GM10248 (cell line): Measurements from ENCODE around the gene ZNF497.

ENCODE experiments used
- CTCF ChIA-PET: fragments of 300-600 bp; sonication (Branson Sonifier 250); formaldehyde crosslinking; extraction: SDS; loops from one replicate; lab custom pipeline; 2021; ENCODE audit warnings: antibody characterized with exemption; lab: Yijun Ruan, JAX
- POLR2A ChIA-PET: fragments of 350-650 bp; sonication (Branson Sonifier 250); formaldehyde crosslinking; extraction: SDS; loops from one replicate; lab custom pipeline; 2020; ENCODE audit warnings: antibody characterized with exemption; lab: Yijun Ruan, JAX
- DNase-seq: peaks from one replicate; pipeline ENCODE4 v3.0.0; 2012; ENCODE audit errors: extremely low spot score
- TF ChIP-seq, protein P1 (sequence below): IDR thresholded peaks from 2 replicates; pipeline ENCODE4 v1.5.1; 2012; ENCODE audit warnings: mild to moderate bottlenecking, low read depth; ENCODE audit errors: extremely low read depth, missing control alignments, control extremely low read depth

The ZNF497 gene

GRCh38 chr19:58352760-58353671 lies 9.5 kb downstream of the ZNF497 start, which contains the start of gene A1BG:
A1BG (minus strand) TSS chr19:58353492; CDS start chr19:58353437, 55 bp downstream.
- no peak for DNase-seq
- ChIA-PET POLR2A (no interaction called here), CTCF (interaction anchor here (1.0 kb wide), 1 partner anchor 19 kb away, joined by 3 read pairs; no protein-coding TSS in a partner anchor)
- TF ChIP-seq, protein P1, sequence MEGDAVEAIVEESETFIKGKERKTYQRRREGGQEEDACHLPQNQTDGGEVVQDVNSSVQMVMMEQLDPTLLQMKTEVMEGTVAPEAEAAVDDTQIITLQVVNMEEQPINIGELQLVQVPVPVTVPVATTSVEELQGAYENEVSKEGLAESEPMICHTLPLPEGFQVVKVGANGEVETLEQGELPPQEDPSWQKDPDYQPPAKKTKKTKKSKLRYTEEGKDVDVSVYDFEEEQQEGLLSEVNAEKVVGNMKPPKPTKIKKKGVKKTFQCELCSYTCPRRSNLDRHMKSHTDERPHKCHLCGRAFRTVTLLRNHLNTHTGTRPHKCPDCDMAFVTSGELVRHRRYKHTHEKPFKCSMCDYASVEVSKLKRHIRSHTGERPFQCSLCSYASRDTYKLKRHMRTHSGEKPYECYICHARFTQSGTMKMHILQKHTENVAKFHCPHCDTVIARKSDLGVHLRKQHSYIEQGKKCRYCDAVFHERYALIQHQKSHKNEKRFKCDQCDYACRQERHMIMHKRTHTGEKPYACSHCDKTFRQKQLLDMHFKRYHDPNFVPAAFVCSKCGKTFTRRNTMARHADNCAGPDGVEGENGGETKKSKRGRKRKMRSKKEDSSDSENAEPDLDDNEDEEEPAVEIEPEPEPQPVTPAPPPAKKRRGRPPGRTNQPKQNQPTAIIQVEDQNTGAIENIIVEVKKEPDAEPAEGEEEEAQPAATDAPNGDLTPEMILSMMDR = no peak

DNA sequence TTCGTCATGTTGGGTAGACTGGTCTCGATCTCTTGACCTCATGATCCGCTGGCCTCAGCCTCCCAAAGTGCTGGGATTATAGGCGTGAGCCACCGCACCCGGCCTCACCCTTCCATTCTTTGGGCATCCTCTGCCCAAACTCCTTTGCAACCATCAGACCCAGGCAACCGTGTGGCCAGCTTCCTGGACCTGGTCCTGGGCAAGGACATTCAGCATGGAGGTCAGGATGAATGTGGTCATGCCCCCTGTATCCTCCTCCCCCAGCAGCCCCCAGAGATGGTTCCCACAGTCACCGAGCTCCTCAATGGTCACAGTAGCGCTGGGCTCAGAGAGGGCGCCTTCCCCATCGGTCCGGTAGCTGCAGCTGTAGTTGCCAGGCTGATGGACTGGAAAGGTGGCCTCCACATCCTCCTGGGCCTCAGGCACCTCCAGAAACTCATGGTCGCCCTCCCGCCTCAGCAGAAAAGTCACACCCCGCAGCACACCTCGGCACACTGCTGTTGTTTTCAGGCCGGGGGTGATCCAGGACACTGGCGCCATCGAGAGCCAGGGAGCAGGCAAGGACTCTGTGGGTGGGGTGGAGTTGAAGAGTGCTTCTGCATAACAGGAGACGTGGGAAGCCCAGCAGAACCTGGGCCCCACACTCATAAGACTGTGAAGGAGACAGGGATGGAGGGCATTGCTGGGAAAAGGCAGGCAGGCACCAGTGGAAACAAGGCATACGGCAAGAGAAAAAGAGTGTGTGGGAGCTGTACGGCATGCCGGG lies 10.4 kb downstream of the ZNF497 start:
- TF ChIP-seq, protein P1 = no peak
- ChIA-PET CTCF (interaction anchor here (1.0 kb wide), 1 partner anchor 20 kb away, joined by 3 read pairs; no protein-coding TSS in a partner anchor), POLR2A (interaction anchor here (0.5 to 0.8 kb wide), 2 partner anchors 10 to 12 kb away, joined by 4 to 9 read pairs; partner anchors contain the start of gene ZNF497)
- DNase-seq = no peak

GRCh38 chr19:58351558-58351878 lies 11.0 kb downstream of the ZNF497 start:
- DNase-seq = no peak
- TF ChIP-seq, protein P1 = no peak
- ChIA-PET CTCF (interaction anchor here (1.0 to 2.3 kb wide), 2 partner anchors 11 to 21 kb away, joined by 3 to 12 read pairs; partner anchors contain the start of gene ZNF497), POLR2A (interaction anchor here (0.5 to 0.8 kb wide), 2 partner anchors 11 kb away, joined by 4 to 9 read pairs; partner anchors contain the start of gene ZNF497)

DNA sequence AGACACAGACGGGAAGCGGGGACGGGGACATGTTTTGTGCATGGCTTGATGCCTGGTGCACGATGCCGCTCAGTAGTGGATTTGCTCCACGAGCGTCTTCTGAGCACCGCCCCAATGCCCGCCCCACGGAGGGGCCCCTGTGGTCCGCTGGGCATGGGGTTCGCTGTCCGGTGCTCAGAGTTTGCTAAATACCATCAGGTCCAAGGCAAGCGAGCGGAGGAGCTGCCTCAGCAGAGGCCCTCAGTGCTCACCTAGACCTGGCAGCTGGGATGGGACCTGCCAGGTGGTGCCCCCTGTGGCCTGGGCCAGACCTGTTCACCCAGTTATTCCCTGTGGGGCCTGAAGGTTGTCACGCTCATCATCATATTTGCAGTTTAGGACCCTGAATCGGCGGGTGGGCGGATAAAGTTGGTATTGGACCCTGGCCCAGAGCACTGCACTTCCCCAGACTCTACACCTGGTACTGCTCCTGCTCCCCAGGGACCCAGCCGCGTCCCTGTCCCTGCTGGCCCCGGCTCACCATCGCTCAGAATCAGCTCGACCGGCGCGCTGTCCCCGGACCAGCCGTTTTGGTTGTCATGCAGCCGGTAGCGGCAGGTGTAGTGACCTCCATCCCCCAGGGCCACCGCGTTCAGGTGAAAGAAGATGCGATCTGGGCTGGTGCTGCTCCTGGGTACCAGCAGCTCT lies 11.5 kb downstream of the ZNF497 start:
- ChIA-PET POLR2A (no interaction called here), CTCF (interaction anchor here (1.8 to 2.3 kb wide), 2 partner anchors 12 to 21 kb away, joined by 5 to 12 read pairs; partner anchors contain the start of gene ZNF497)
- DNase-seq = no peak
- TF ChIP-seq, protein P1 = no peak

GRCh38 chr19:58350001-58350861 lies 12.3 kb downstream of the ZNF497 start:
- TF ChIP-seq, protein P1 = no peak
- no peak for DNase-seq

More at GRCh38 chr19:58350001-58350861, 12.3 kb downstream of the ZNF497 start:
- CTCF ChIA-PET = interaction anchor here (1.0 to 2.3 kb wide), 3 partner anchors 13 to 20 kb away, joined by 3 to 12 read pairs (median 5); partner anchors contain the start of gene ZNF497
- POLR2A ChIA-PET = interaction anchor here (0.9 kb wide), 1 partner anchor 57 kb away, joined by 3 read pairs; no protein-coding TSS in a partner anchor
